K562 (cell line): ENCODE measurements around the gene ACOX1. TPM values are rescaled to one million over a fixed set of nuclear protein-coding genes. Genes with fewer than 3 reads are reported as not detected.

Experiments used
- CBX3 ChIP-seq, 2 experiments: IDR thresholded peaks; 1 replicate in 1 of 2; 2 replicates in 1 of 2; pipeline ENCODE4 v1.6.1; 2012; ENCODE audit warnings: inconsistent platforms in 2 of 2, low read length in 2 of 2, borderline replicate concordance in 1 of 2, control low read depth in 1 of 2
- CHD4 ChIP-seq: fragments of 200-600 bp; sonication (generic); IDR thresholded peaks from 3 replicates; pipeline ENCODE4 v1.6.1; 2012; ENCODE audit warnings: low read depth, mild to moderate bottlenecking, mixed read lengths, low read length, inconsistent platforms; ENCODE audit not compliant: insufficient read depth, insufficient replicate concordance, poor library complexity, severe bottlenecking
- CREBBP ChIP-seq: IDR thresholded peaks from one replicate; pipeline ENCODE4 v1.6.1; 2012; ENCODE audit warnings: low read depth, mild to moderate bottlenecking, control low read depth, inconsistent platforms, low read length
- EGR1 ChIP-seq: fragments of 450-650 bp; conservative IDR thresholded peaks from 2 replicates; pipeline ENCODE4 v1.6.1; 2017; ENCODE audit warnings: mild to moderate bottlenecking
- EP400 ChIP-seq: fragments of 450-650 bp; IDR thresholded peaks from 2 replicates; pipeline ENCODE4 v1.6.1; 2017; ENCODE audit warnings: antibody characterized with exemption, mild to moderate bottlenecking, moderate library complexity
- FOXJ2 ChIP-seq: fragments of 200-800 bp; sonication (Bioruptor generic); IDR thresholded peaks from 2 replicates; pipeline ENCODE4 v1.6.1; 2016; ENCODE audit warnings: missing genetic modification characterization, missing compliant biosample characterization
- FUS ChIP-seq: fragments of 200-400 bp; formaldehyde crosslinking; optimal IDR thresholded peaks from 2 replicates; pipeline ENCODE3; 2017; ENCODE audit warnings: low read depth, low read length
- HNRNPL ChIP-seq: fragments of 200-400 bp; formaldehyde crosslinking; IDR thresholded peaks from 2 replicates; pipeline ENCODE4 v1.6.1; 2017; ENCODE audit warnings: low read depth, mild to moderate bottlenecking, low read length
- HNRNPUL1 ChIP-seq: fragments of 200-400 bp; formaldehyde crosslinking; IDR thresholded peaks from 2 replicates; pipeline ENCODE4 v1.6.1; 2017; ENCODE audit warnings: low read length
- KDM1A ChIP-seq, 2 experiments: fragments of 450-650 bp; IDR thresholded peaks; 2 replicates each; pipeline ENCODE4 v1.6.1; 2016; ENCODE audit warnings: mild to moderate bottlenecking in 2 of 2
- MYNN ChIP-seq, 2 experiments: sonication (generic); formaldehyde crosslinking in 1 of 2; IDR thresholded peaks; 2 replicates each; pipeline versions ENCODE4 v1.5.0 to v1.6.1; 2016 to 2020; ENCODE audit warnings: antibody characterized with exemption in 1 of 2, missing genetic modification reagents in 1 of 2
- NFYB ChIP-seq: IDR thresholded peaks from 2 replicates; pipeline ENCODE4 v1.6.1; 2011; ENCODE audit warnings: mild to moderate bottlenecking, moderate library complexity; ENCODE audit not compliant: insufficient read length; ENCODE audit errors: extremely low read depth
- NUFIP1 ChIP-seq: fragments of 450-650 bp; IDR thresholded peaks from 2 replicates; pipeline ENCODE4 v1.6.1; 2018; ENCODE audit not compliant: partially characterized antibody
- SAFB2 ChIP-seq: fragments of 200-400 bp; formaldehyde crosslinking; IDR thresholded peaks from 2 replicates; pipeline ENCODE4 v1.6.1; 2018; ENCODE audit warnings: borderline replicate concordance, low read length, low read depth, moderate library complexity; ENCODE audit not compliant: severe bottlenecking
- SLC30A9 ChIP-seq: fragments of 250-450 bp; sonication (Bioruptor Pico); IDR thresholded peaks from 2 replicates; pipeline ENCODE4 v1.8.0; 2022; ENCODE audit warnings: mild to moderate bottlenecking, moderate library complexity
- SRSF9 ChIP-seq: fragments of 200-400 bp; formaldehyde crosslinking; IDR thresholded peaks from 2 replicates; pipeline ENCODE4 v1.6.1; 2017; ENCODE audit warnings: low read depth, low read length, borderline replicate concordance
- TOE1 ChIP-seq, 2 experiments: fragments of 450-650 bp in 1 of 2; sonication (generic) in 1 of 2; formaldehyde crosslinking in 1 of 2; IDR thresholded peaks; 2 replicates each; pipeline versions ENCODE4 v1.7.1 to v1.8.0; 2016 to 2022; ENCODE audit warnings: borderline replicate concordance in 2 of 2, mild to moderate bottlenecking in 2 of 2, antibody characterized with exemption in 1 of 2, inconsistent platforms in 1 of 2, low read depth in 1 of 2, missing genetic modification reagents in 1 of 2, moderate library complexity in 1 of 2
- ZBTB17 ChIP-seq: fragments of 450-650 bp; formaldehyde crosslinking; IDR thresholded peaks from 2 replicates; pipeline ENCODE4 v1.4.0; 2020; ENCODE audit warnings: mild to moderate bottlenecking
- ZBTB7A ChIP-seq: IDR thresholded peaks from 2 replicates; pipeline ENCODE4 v1.6.1; 2011; ENCODE audit warnings: low read depth, mild to moderate bottlenecking, low read length, moderate library complexity, borderline replicate concordance; ENCODE audit not compliant: control insufficient read depth
- ZC3H4 ChIP-seq: sonication (generic); formaldehyde crosslinking; IDR thresholded peaks from 2 replicates; pipeline ENCODE4 v1.9.0; 2021; ENCODE audit warnings: missing genetic modification reagents, borderline replicate concordance
- ZC3H8 ChIP-seq: fragments of 450-650 bp; IDR thresholded peaks from 2 replicates; pipeline ENCODE4 v1.6.1; 2017
- ZKSCAN1 ChIP-seq: fragments of 150-350 bp; IDR thresholded peaks from 2 replicates; pipeline ENCODE4 v1.6.1; 2016; ENCODE audit warnings: low read depth, low read length
- ZNF140 ChIP-seq: fragments of 250-450 bp; sonication (Bioruptor Pico); IDR thresholded peaks from 2 replicates; pipeline ENCODE4 v1.8.0; 2021; ENCODE audit warnings: moderate library complexity, mild to moderate bottlenecking, inconsistent platforms
- ZNF224 ChIP-seq: sonication (generic); formaldehyde crosslinking; IDR thresholded peaks from 2 replicates; pipeline ENCODE4 v1.8.0; 2022; ENCODE audit warnings: mild to moderate bottlenecking, missing genetic modification reagents
- ZNF24 ChIP-seq: fragments of 450-650 bp; IDR thresholded peaks from 2 replicates; pipeline ENCODE4 v1.6.1; 2016
- ZNF76 ChIP-seq: fragments of 250-450 bp; sonication (Bioruptor Pico); IDR thresholded peaks from 2 replicates; pipeline ENCODE4 v1.4.0; 2020; ENCODE audit warnings: mild to moderate bottlenecking, moderate library complexity, borderline replicate concordance
- polyA plus RNA-seq, 8 experiments: library from polyadenylated mRNA; depleted of rRNA in 4 of 8; stranded (reverse) in 5 of 8; unstranded in 3 of 8; fragments of >200 nt; fragmentation: Nextera tagmentation in 2 of 8; fragmentation: Illumina TruSeq in 1 of 8; extraction: Ambion mirVana in 2 of 8; extraction: Trizol in 1 of 8; gene quantifications; 2 replicates each; pipeline versions ENCODE4 v1.2.1 to v1.2.3, GENCODE V29; 2011 to 2014; ENCODE audit warnings: inconsistent platforms in 1 of 8, missing spikeins in 1 of 8
- total RNA-seq, 7 experiments: library from RNA; depleted of rRNA in 6 of 7; stranded (reverse); fragments of >200 nt in 6 of 7; fragmentation: Illumina TruSeq in 2 of 7; extraction: Trizol in 2 of 7; gene quantifications; 2 replicates each; pipeline versions ENCODE4 v1.2.1 to v1.2.3, GENCODE V29; 2011 to 2021; ENCODE audit warnings: low replicate concordance in 1 of 7
- TF ChIP-seq, protein P1 (sequence below): sonication (generic); formaldehyde crosslinking; IDR thresholded peaks from 2 replicates; pipeline ENCODE4 v1.8.1; 2023; ENCODE audit warnings: mild to moderate bottlenecking, missing genetic modification reagents
- TF ChIP-seq, protein P2 (sequence below): fragments of 250-450 bp; sonication (Bioruptor Pico); IDR thresholded peaks from 2 replicates; pipeline ENCODE4 v1.8.0; 2021; ENCODE audit warnings: moderate library complexity, mild to moderate bottlenecking, inconsistent platforms

Gene ACOX1
- total and polyA plus RNA-seq, 9 of the 15 experiments (the other 6 are each of a cell fraction or from before 2014, with no cell fraction given): 7.8 to 24.1 (median 14.5) TPM

DNA sequence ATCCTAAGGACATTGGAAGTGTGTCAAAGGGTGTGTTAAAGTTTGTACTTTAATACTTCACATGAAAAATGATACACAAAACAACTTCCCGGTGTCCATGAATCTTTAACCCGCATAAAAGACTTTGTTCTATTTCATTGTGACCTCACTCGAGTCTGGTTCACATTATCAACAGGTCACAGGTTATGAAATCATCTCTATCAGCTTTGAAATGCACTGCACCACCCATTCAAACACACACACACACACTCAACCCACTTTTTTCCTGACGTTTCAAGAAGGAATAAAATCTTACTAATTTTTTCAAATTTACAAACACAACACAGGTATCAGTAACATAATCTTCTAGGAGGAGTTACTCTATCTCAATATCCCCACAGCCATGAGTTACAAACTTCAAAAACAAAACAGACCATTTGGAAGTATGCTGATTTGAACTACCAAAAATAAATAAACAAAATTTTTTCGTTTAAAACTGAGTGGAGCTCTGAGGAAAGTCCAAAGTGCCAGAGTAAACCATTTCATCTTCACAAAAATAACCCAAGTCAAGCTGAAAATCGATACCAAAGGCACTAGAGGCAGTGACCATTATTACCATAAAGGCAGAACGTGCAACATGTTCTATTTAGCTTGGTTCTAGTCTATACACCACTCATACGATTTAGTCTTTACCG is 2.7 kb downstream of the ACOX1 start (continued):
- no peak for TF ChIP-seq CBX3 (IDR thresholded peaks at IDR 0.05; ENCODE audit: borderline replicate concordance in 1 of 2, low read length in 2 of 2)
- no peak for TF ChIP-seq NFYB
- TF ChIP-seq TOE1 (IDR thresholded peaks at IDR 0.05; ENCODE audit: borderline replicate concordance): no peak
- TF ChIP-seq TOE1 (CRISPR knock-in tag; IDR thresholded peaks at IDR 0.05; ENCODE audit: borderline replicate concordance, low read depth): no peak
- no peak for TF ChIP-seq ZBTB7A
- TF ChIP-seq ZNF24: no peak
- TF ChIP-seq ZBTB17 (CRISPR knock-in tag): no peak
- TF ChIP-seq ZNF76: no peak
- no peak for TF ChIP-seq ZNF140 (CRISPR knock-in tag)
- no peak for TF ChIP-seq FUS
- TF ChIP-seq HNRNPL: no peak
- TF ChIP-seq ZNF224 (CRISPR knock-in tag): no peak
- TF ChIP-seq CREBBP: no peak
- no peak for TF ChIP-seq SLC30A9 (CRISPR knock-in tag)
- TF ChIP-seq EGR1: no peak
- TF ChIP-seq SRSF9: no peak
- TF ChIP-seq HNRNPUL1: no peak
- TF ChIP-seq ZC3H4: no peak
- TF ChIP-seq ZC3H8: no peak
- peak; percentile 51; the same call in 1 of the 2 replicates for TF ChIP-seq EP400
- TF ChIP-seq, protein P1, sequence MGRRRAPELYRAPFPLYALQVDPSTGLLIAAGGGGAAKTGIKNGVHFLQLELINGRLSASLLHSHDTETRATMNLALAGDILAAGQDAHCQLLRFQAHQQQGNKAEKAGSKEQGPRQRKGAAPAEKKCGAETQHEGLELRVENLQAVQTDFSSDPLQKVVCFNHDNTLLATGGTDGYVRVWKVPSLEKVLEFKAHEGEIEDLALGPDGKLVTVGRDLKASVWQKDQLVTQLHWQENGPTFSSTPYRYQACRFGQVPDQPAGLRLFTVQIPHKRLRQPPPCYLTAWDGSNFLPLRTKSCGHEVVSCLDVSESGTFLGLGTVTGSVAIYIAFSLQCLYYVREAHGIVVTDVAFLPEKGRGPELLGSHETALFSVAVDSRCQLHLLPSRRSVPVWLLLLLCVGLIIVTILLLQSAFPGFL: no peak
- TF ChIP-seq ZKSCAN1: no peak
- TF ChIP-seq MYNN (IDR thresholded peaks at IDR 0.05): no peak
- no peak for TF ChIP-seq MYNN (CRISPR knock-in tag; IDR thresholded peaks at IDR 0.05)
- TF ChIP-seq NUFIP1: no peak
- TF ChIP-seq FOXJ2: no peak
- TF ChIP-seq SAFB2: no peak
- TF ChIP-seq KDM1A (IDR thresholded peaks at IDR 0.05): peak; percentile 7 to 22; a peak in 2 of 4 replicates
- no peak for TF ChIP-seq CHD4
- TF ChIP-seq, protein P2, sequence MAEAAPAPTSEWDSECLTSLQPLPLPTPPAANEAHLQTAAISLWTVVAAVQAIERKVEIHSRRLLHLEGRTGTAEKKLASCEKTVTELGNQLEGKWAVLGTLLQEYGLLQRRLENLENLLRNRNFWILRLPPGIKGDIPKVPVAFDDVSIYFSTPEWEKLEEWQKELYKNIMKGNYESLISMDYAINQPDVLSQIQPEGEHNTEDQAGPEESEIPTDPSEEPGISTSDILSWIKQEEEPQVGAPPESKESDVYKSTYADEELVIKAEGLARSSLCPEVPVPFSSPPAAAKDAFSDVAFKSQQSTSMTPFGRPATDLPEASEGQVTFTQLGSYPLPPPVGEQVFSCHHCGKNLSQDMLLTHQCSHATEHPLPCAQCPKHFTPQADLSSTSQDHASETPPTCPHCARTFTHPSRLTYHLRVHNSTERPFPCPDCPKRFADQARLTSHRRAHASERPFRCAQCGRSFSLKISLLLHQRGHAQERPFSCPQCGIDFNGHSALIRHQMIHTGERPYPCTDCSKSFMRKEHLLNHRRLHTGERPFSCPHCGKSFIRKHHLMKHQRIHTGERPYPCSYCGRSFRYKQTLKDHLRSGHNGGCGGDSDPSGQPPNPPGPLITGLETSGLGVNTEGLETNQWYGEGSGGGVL (CRISPR knock-in tag): no peak
